Middle frontal gyrus (tissue), 1 donor: ENCODE data around the gene STK36.

Source experiments
- DNase-seq: peaks from one replicate; pipeline ENCODE4 v3.0.0-alpha.2; 2015; ENCODE audit warnings: low spot score; ENCODE audit errors: extremely low spot score

The STK36 gene, protein sequence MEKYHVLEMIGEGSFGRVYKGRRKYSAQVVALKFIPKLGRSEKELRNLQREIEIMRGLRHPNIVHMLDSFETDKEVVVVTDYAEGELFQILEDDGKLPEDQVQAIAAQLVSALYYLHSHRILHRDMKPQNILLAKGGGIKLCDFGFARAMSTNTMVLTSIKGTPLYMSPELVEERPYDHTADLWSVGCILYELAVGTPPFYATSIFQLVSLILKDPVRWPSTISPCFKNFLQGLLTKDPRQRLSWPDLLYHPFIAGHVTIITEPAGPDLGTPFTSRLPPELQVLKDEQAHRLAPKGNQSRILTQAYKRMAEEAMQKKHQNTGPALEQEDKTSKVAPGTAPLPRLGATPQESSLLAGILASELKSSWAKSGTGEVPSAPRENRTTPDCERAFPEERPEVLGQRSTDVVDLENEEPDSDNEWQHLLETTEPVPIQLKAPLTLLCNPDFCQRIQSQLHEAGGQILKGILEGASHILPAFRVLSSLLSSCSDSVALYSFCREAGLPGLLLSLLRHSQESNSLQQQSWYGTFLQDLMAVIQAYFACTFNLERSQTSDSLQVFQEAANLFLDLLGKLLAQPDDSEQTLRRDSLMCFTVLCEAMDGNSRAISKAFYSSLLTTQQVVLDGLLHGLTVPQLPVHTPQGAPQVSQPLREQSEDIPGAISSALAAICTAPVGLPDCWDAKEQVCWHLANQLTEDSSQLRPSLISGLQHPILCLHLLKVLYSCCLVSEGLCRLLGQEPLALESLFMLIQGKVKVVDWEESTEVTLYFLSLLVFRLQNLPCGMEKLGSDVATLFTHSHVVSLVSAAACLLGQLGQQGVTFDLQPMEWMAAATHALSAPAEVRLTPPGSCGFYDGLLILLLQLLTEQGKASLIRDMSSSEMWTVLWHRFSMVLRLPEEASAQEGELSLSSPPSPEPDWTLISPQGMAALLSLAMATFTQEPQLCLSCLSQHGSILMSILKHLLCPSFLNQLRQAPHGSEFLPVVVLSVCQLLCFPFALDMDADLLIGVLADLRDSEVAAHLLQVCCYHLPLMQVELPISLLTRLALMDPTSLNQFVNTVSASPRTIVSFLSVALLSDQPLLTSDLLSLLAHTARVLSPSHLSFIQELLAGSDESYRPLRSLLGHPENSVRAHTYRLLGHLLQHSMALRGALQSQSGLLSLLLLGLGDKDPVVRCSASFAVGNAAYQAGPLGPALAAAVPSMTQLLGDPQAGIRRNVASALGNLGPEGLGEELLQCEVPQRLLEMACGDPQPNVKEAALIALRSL (N-terminal part only)

DNA sequence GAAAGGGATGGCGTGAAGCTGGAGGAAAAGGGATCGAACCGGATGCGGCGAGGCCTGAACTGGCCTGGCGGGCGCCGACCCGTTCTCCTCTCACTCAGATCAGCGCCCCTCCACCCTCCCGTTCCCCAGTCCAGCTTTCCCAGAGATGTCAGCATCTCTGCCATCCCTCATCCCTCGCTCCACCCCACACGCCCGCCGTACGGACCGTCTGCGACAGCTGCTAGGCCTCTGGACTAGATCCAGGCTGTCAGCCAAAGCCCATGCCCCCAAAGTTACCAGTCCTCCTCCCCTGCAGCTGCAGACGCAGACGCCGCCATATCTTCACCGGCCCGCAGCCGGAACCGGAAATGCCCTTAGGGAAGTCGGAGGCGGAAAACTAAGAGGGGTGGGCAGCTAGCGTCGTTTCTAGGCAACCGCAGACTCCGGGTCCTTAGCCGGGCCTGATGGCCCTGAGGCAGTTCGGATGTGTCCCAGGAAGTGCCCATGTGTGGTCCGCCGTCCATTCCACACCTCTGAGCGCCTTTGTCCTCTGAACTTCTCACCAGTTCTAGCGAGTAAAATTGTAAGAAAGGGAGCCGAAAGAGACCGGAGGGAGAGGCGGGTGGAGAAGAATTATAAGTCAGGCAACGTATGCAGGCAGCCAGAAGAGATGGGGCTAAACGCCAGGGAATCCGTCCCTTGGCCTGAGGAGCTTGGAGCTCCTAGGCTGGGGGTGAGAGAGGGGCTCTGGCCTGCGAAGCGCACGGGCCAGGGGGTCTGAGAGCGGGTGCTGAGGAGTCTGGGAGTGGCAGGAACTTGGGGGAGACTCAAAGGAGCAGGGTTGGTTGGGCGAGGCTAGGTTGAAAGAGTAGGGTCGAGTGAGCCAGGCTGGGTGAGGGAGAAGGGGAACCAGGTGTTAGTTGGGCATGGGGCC is at the start of gene STK36, which contains the start of gene RNF25:
TSS of gene STK36 (plus strand) at position 433 of the 913 bp plus-strand sequence. CDS start 744 bp downstream, outside the sequence.
TSS of gene RNF25 (minus strand) at position 349 of the 913 bp plus-strand sequence. CDS start at position 317, 32 bp downstream.
- DNase-seq = peak; percentile 80

DNA sequence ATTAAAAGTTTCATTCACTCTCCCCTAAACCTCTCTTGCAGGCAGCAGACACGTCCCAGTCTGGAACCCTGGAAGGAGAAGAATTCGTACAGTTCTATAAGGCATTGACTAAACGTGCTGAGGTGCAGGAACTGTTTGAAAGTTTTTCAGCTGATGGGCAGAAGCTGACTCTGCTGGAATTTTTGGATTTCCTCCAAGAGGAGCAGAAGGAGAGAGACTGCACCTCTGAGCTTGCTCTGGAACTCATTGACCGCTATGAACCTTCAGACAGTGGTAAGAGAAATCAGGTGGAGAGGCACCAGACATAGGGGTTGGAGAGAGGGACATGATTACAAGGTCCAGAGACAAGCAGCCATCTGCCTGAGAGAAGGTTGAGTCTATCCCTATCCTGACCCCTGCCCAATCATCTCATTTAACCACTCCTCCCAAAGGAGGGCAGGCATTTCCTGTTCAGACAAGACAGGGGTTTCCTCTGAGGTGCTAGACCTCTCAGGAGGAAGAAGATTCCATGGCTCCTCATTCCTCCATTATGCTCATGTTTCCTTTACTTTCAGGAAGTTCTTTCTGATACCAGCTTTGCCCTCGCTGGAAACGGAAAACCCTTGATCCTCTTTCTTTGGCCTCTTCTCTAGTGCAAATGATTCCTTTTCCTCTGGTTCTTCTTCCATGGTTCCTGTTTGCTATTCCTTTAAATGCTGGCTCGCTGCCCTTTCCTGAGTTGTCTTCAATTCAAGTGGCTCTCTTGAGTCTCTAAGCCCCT is 49.1 kb upstream of the STK36 start:
- DNase-seq = no peak

GRCh38 chr2:218623366-218623705 is 48.5 kb upstream of the STK36 start:
- DNase-seq = no peak

GRCh38 chr2:218626369-218626768 is 45.5 kb upstream of the STK36 start:
- no peak for DNase-seq

GRCh38 chr2:218627939-218628338 is 43.9 kb upstream of the STK36 start:
- no peak for DNase-seq

GRCh38 chr2:218631837-218632236 is 40.0 kb upstream of the STK36 start:
- DNase-seq = no peak

GRCh38 chr2:218635719-218636118 is 36.2 kb upstream of the STK36 start:
- no peak for DNase-seq

DNA sequence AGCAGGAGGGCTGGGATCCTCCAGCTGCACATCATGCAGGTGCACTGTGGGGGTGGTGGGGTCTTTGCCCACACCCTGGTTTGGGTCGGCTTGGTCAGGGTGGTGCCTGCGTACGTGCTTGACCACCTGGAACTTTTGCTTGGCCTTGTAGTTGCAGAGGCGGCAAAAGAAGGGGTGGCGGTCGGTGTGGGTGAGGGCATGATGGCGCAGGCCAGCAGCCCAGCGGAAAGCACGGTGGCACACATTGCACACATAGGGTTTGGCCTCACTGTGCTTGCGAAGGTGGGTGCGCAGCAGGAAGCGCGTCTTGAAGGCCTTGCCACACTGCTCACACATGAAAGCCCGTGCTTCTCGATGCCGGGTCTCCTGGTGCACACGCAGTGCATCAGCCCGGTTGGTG is 33.5 kb upstream of the STK36 start:
- DNase-seq = no peak

DNA sequence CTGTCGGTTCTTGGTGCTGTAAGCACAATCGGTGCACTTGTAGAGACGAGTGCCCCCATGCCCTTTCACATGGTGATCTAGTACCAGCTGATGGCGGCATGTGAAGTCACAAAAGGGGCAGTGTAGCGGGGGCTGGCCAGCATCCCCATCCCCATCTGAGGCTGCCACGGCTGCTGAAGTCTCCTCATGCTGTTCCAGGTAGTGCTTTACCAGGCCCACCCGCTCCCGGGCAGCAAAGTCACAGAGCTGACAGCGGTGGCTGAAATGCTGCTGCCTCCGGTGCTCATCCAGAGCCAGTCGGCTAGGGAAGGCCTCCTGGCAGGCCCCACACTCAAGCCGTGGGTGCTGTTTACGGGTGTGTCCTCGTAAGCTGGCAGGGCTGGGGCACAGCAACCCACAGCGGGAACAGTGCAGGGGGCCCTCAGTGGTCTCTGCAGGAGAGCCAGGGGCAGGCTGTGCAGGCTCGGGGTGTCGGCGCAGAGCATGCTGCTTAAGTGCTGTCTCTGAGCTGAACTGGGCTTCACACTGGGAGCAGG is 29.7 kb upstream of the STK36 start:
- no peak for DNase-seq

- no peak for DNase-seq
Measured at GRCh38 chr2:218642786-218643185, 29.1 kb upstream of the STK36 start.

DNA sequence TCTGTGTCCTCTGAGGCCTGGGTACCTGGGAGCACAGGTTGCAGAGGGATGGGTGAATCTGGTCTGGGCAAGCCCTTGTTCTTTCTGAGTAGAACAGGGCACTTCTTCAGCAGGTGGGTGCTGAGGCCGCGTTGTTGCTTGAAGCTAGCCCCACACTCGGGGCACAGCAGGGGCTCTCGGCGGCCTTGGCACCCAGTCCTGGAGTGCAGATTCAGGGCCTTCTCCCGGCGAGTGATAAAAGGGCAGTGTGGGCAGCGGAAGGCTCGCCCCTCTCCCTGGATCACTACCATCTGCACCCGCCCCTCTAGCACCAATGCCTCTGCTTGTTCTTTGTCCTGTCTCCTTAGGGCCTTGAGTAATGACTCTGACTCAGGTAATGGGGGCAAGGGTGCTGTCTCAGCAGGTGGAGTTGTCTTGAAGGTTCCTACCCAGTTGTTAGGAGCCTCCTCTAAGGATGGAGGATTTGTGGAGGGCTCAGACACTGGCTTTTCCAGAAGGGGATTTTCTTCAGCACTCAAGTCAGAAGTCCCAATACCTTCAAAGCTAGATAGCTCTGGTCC is 28.1 kb upstream of the STK36 start:
- no peak for DNase-seq

GRCh38 chr2:218644721-218645120 is 27.2 kb upstream of the STK36 start:
- DNase-seq = no peak

DNA sequence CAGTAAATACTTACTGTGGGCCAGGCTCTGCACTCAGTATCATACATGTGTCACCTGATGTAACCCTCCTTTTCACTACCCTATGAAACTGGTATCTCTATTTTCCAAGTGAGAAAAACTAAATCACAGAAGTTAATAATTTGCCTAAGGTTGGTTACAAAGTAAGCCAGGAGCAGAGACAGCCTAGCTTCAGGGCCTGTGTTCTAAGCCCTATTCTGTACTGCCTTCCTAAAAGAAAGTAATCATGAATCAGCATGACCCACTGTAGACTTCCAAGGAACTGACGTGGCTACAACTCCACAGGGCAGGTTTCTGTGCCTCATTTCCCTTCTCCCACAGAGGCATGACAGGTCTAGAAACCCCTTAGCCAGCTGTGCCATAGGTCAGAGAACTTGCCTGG is 26.8 kb upstream of the STK36 start:
- DNase-seq = no peak

DNA sequence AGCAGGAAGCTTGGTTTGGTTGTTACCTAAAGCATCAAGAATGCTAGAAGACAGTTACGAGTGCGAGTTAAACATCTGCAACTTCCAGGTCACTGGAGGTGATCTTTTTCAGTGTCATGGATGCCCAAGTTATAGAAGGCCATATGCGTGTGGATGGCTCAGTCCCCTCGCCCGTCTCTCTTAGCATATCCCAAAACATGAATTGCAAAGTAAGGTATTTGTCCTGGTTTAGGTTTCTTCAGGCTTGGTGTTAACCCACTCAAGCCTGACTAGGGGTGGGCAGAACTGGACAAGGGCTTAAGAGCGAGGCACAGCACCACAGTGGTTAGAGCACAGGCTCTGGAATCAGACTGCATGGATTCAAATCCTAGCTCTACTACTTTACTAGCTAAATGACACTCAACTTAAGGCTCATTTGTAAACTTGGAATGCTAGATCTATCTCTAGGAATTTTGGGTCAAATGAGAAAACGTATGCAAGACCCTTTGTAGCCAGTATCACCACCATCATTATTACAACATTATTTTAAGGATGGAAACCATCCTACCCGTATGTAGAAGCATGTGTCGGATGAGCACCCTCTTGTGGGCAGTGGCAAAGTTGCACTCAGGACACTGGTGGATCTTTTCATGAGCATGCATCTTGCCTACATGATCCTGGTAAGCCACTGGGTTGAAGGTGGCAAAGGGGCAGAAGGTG is 23.6 kb upstream of the STK36 start:
- DNase-seq = peak; percentile 22

GRCh38 chr2:218648787-218649100 is 23.1 kb upstream of the STK36 start:
- no peak for DNase-seq

GRCh38 chr2:218655751-218656150 is 16.1 kb upstream of the STK36 start:
- no peak for DNase-seq

GRCh38 chr2:218658671-218659257 is 13.1 kb upstream of the STK36 start:
- DNase-seq = no peak

GRCh38 chr2:218659258-218659987 is 12.5 kb upstream of the STK36 start, which contains the start of the genes BCS1L and ZNF142:
TSS of gene BCS1L (plus strand) at chr2:218659683. CDS start at chr2:218660988, 1,305 bp downstream.
TSS of gene ZNF142 (minus strand) at chr2:218659623. CDS start at chr2:218656429, 3,194 bp downstream.
- peak; percentile 85 for DNase-seq
